Measurements from ENCODE around the gene ZNRF3.

The ZNRF3 gene

DNA sequence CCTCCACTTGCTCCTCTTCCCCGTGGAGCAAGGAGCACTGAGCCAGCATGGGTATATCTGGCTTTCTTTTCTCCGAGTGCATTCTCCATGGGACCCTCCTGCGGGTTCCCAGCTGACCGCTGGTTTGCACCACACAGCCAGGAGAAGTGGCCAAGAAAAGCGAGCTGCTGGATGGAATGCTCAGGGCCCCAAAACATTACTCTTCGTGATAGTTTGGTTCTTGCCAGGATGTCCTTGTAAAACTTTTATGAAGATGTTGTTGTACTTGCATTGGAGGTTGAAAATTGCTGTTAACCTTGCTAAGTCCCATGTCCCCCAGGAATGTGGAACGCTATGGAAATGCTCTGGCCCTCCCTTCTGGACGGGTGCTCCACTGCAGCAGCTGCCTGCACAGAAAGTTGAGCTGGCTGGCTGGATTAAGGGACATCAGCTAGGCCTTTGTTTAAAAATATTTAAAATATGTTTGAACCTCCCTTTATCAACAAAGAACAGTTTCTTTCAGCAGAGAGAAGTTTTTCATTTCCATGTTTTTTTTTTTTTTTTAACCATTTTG, 68.7 kb downstream of the ZNRF3 start:
- Mint-ChIP-seq H3K4me1 (ENCODE audit: low read depth) (peaks cover 12% of the 10 kb centered on the region), H3K4me3 (no peak overlapping the region), H3K36me3 (ENCODE audit: low read depth) (peaks cover 1% of the 10 kb centered on the region), H3K27me3 (ENCODE audit: low read depth) (peaks cover 70% of the 10 kb centered on the region), H3K9me3 (peaks cover 10% of the 10 kb centered on the region), H3K27ac (no peak overlapping the region)
- DNase-seq (ENCODE audit: low spot score) = no peak

DNA sequence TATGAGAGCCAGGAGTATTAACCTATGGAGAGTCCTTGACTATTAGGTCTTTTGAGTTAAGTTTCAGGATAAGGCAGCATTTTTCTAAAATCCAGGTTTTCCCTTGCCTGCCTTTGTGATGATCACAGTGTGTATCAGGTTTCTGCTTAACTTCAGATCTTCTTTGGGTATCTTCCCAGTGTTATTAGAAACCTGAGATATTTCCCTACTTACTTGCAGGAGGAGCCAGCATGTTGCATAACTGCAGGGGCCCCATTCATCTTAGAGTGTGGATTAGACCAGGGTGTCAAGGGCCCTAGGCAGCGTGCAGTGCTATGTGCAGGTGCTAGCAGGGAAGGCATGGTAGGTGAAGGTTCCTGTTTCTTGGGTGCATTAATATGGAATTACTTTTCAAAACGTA, 69.5 kb downstream of the ZNRF3 start:
- DNase-seq (ENCODE audit: low spot score) = no peak
- Mint-ChIP-seq H3K27ac (no peak overlapping the region), H3K36me3 (ENCODE audit: low read depth) (peaks cover 1% of the 10 kb centered on the region), H3K4me3 (no peak overlapping the region), H3K9me3 (peaks cover 4% of the 10 kb centered on the region), H3K4me1 (ENCODE audit: low read depth) (peaks cover 12% of the 10 kb centered on the region), H3K27me3 (ENCODE audit: low read depth) (peaks cover 76% of the 10 kb centered on the region)

DNA sequence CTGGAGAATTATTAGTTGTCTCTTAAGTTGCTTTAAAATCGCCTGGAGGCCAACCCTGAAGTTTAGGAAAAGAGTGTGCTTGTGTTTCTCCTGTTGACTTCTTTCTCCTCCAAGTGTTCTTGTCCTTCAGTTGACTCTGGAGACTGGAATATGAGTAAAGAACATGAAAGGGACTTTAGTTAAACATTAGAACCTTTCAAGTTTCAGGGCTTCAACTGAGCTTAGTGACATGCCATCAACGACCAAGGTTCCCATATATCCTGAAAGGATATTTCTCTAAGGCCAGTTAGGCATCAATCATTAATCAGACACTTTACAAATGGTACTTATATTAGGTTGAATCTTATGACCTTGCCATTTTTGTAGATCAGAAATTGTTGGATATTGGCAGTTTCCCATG, 70.0 kb downstream of the ZNRF3 start:
- H3K27me3 Mint-ChIP-seq (ENCODE audit: low read depth) = peaks cover 79% of the 10 kb centered on the region
- peaks cover 2% of the 10 kb centered on the region for H3K9me3 Mint-ChIP-seq
- H3K27ac Mint-ChIP-seq = no peak overlapping the region
- peaks cover under 1% of the 10 kb centered on the region for H3K36me3 Mint-ChIP-seq (ENCODE audit: low read depth)
- no peak overlapping the region for H3K4me3 Mint-ChIP-seq
- peaks cover 12% of the 10 kb centered on the region for H3K4me1 Mint-ChIP-seq (ENCODE audit: low read depth)
- DNase-seq (ENCODE audit: low spot score) = no peak

DNA sequence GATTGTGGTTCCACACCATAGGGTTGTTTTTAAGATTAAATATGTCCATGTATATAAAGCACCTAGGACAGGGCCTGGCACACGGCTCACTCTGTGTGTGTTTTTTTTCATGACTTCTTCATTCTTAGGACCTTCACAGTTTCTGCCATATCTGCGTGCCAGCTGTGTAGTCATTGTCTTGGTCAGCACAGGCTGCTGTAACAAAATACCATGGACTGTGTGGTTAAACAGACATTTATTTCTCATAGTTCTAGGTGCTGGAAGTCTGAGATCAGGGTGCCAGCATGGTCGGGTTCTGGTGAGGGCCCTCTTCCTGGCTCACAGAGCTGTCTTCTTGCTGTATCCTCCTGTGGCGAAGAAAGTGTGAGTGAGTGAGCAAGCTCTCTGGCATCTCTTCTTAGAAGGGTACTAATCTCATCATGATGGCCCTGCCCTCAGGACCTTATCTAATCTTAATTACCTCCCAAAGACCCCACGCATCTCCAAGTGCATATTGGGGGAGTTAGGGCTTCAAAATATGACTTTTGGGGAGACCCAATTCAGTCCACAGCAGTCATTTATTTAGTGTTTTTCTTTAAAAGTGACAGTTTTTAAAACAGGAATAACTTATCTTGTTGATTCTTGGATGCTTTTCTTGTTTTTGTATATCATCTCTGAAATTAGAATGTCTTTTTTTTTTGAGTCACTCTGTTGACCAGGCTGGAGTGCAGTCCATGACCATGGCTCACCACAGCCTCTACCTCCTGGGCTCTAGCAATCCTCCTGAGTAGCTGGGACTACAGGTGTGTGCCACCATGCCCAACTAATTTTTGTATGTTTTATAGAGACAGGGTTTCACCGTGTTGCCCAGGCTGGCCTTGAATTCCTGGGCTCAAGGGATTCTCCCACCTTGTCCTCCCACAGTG, 70.9 kb downstream of the ZNRF3 start:
- H3K36me3 Mint-ChIP-seq (ENCODE audit: low read depth) = no peaks in the 10 kb centered on the region
- H3K9me3 Mint-ChIP-seq = no peaks in the 10 kb centered on the region
- H3K4me3 Mint-ChIP-seq = no peak overlapping the region
- H3K4me1 Mint-ChIP-seq (ENCODE audit: low read depth) = peaks cover 12% of the 10 kb centered on the region
- H3K27ac Mint-ChIP-seq = no peak overlapping the region
- DNase-seq (ENCODE audit: low spot score) = no peak
- peaks cover 81% of the 10 kb centered on the region for H3K27me3 Mint-ChIP-seq (ENCODE audit: low read depth)

DNA sequence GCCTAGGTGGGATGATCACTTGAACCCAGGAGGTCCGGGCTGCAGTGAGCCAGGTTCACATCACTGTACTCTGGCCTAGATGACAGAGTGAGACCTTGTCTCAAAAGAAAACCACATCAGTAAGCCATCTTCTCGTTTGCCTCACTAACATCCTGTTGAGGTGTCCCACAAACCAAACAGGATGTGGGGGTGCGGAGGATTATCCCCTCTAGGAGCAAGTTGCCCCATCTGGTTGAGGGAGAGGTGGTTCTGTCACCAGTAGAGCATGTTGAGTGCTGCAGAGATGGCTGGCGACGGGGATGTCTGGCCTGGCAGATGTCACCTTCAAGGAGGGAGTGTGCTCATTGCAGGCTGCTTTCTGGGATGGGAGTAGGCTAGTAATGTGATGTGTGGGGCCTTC, 72.4 kb downstream of the ZNRF3 start:
- no peaks in the 10 kb centered on the region for H3K9me3 Mint-ChIP-seq
- H3K4me1 Mint-ChIP-seq (ENCODE audit: low read depth) = peaks cover 12% of the 10 kb centered on the region
- H3K27me3 Mint-ChIP-seq (ENCODE audit: low read depth) = peaks cover 86% of the 10 kb centered on the region
- H3K27ac Mint-ChIP-seq = no peak overlapping the region
- H3K4me3 Mint-ChIP-seq = peak overlapping the region; percentile 56
- H3K36me3 Mint-ChIP-seq (ENCODE audit: low read depth) = no peaks in the 10 kb centered on the region
- peak; percentile 85 for DNase-seq (ENCODE audit: low spot score)

DNA sequence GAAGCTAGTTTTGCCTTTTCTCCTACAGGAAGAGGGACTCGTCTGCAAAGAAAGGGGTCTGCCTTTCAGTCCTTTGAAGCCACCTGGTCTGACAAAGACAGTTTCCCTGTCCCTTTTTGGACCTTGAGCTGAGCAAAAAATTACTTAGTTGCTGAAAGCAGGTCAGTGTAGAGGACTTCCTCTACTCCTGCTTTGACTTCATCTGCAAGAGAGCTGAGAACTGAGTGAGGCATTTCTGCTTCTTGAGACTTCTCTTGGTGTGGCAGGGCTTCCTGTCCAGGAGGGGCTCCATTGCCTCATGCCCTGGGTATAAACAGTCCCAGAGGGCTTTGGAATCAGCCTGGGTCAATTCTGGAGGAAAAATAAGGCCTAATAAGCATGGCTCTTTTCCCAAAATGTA, 73.1 kb downstream of the ZNRF3 start:
- H3K4me3 Mint-ChIP-seq = no peak overlapping the region
- peaks cover 86% of the 10 kb centered on the region for H3K27me3 Mint-ChIP-seq (ENCODE audit: low read depth)
- H3K4me1 Mint-ChIP-seq (ENCODE audit: low read depth) = peaks cover 12% of the 10 kb centered on the region
- H3K27ac Mint-ChIP-seq = no peak overlapping the region
- no peaks in the 10 kb centered on the region for H3K36me3 Mint-ChIP-seq (ENCODE audit: low read depth)
- no peaks in the 10 kb centered on the region for H3K9me3 Mint-ChIP-seq
- DNase-seq (ENCODE audit: low spot score) = no peak

DNA sequence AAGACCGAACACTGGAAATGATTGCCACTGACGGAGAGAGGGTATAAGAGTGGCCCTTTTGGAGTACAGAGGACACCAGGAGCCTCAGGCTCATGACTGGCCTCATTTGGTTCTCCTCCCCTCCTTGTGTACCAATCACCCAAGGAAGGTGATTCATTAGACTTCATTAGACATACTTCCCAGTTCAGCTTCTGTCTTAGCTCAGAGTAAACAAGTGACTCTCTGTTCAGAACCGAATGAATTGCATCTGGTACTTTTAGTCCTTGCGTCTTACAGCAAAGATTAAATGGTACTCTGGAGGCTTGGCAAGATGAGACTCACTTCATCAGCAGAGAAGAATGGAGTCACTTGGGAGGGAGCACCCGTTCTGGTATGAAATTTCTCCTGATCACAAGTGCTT, 75.2 kb downstream of the ZNRF3 start:
- no peak overlapping the region for H3K4me3 Mint-ChIP-seq
- no peaks in the 10 kb centered on the region for H3K9me3 Mint-ChIP-seq
- no peak overlapping the region for H3K27ac Mint-ChIP-seq
- H3K36me3 Mint-ChIP-seq (ENCODE audit: low read depth) = no peaks in the 10 kb centered on the region
- H3K4me1 Mint-ChIP-seq (ENCODE audit: low read depth) = peaks cover 12% of the 10 kb centered on the region
- peaks cover 80% of the 10 kb centered on the region for H3K27me3 Mint-ChIP-seq (ENCODE audit: low read depth)
- DNase-seq (ENCODE audit: low spot score) = no peak

DNA sequence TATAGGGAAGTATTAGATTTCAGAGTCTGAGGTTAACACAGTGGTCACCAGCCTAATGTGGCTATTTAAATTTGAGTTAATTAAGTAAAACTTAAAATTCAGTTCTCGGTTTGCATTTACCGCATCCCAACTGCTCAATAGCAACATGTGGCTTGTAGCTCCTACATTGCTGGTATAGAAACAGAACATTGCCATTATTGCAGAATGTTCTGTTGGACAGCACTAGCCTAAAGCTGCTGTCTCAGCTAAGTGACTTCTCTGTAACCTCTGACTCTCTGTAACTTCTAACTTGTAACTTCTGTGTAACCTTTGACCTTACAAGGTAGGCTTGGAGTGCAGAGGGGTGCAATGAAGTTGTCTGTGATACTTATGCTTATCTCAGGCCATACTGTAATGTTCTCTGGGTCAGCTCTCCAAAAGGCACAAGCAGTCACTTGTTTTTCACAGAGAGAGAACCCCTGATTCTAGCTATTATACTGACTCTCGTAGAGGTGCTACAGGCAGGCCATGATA, 78.7 kb downstream of the ZNRF3 start:
- no peaks in the 10 kb centered on the region for H3K36me3 Mint-ChIP-seq (ENCODE audit: low read depth)
- no peak overlapping the region for H3K4me3 Mint-ChIP-seq
- H3K9me3 Mint-ChIP-seq = no peaks in the 10 kb centered on the region
- no peak overlapping the region for H3K27ac Mint-ChIP-seq
- H3K27me3 Mint-ChIP-seq (ENCODE audit: low read depth) = peaks cover 80% of the 10 kb centered on the region
- no peak for DNase-seq (ENCODE audit: low spot score)
- H3K4me1 Mint-ChIP-seq (ENCODE audit: low read depth) = no peaks in the 10 kb centered on the region

DNA sequence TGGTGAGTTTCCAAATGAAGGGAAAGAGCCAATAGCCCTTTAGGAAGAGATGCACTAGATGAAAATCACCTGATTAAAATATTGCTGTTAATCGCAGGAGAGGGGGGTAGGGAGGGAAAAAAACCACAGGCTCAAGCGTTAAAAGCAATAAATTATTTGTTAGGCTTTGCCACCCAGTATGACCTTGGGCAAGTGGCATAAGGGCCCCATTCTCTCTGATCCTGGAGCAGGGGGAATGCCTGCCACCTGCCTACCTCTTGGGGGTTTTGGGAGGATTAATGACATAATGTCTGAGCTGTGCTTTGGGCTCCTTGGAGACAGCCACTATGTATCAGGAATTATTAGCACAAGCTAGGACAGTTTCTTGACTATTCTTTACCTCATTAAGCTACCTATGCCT, 80.0 kb downstream of the ZNRF3 start:
- no peak for DNase-seq (ENCODE audit: low spot score)
- H3K4me3 Mint-ChIP-seq = no peak overlapping the region
- H3K27ac Mint-ChIP-seq = no peak overlapping the region
- peaks cover 79% of the 10 kb centered on the region for H3K27me3 Mint-ChIP-seq (ENCODE audit: low read depth)
- no peaks in the 10 kb centered on the region for H3K36me3 Mint-ChIP-seq (ENCODE audit: low read depth)
- no peaks in the 10 kb centered on the region for H3K9me3 Mint-ChIP-seq
- no peaks in the 10 kb centered on the region for H3K4me1 Mint-ChIP-seq (ENCODE audit: low read depth)

DNA sequence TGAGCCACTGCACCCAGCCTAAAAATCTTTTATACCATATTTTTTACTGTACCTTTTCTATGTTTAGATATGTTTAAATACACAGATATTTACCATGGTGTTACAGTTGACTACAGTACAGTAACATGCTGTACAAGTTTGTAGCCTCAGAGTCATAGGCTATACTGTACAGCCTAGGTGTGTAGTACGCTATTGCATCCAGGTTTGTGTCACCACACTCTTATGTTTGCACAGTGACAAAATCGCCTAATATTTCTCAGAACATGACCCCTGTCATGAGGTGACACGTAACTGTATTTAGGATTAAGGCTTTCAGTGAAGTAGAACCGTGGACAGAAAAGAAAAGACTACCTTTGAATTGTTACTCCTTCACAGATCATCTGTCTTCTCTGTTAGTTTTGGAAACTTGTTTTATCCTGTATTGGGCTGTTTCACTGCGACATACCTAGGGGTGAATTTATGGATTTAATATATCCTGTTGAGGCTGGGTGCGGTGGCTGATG, 83.8 kb downstream of the ZNRF3 start:
- no peaks in the 10 kb centered on the region for H3K9me3 Mint-ChIP-seq
- H3K27me3 Mint-ChIP-seq (ENCODE audit: low read depth) = peaks cover 73% of the 10 kb centered on the region
- no peaks in the 10 kb centered on the region for H3K4me1 Mint-ChIP-seq (ENCODE audit: low read depth)
- DNase-seq (ENCODE audit: low spot score) = no peak
- H3K4me3 Mint-ChIP-seq = no peak overlapping the region
- H3K36me3 Mint-ChIP-seq (ENCODE audit: low read depth) = no peaks in the 10 kb centered on the region
- no peak overlapping the region for H3K27ac Mint-ChIP-seq

DNA sequence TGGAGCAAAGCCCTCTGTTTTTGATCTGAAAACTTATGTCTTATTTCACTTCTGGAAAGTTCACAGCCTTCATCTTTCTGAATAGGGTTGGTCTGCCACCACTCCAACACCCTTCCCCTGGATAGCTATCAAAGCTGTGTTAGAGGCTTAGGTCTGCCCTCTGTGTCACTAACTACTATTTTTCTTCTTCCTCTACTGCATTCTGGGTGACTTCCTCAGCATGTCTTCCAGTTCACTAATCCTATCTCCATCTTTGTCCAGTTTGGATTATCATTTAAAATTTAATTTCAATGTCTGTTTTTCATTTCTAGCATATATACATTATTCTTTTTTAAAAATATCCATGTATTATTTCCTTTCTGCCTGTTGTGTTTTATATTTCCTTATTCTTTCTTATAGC, 84.6 kb downstream of the ZNRF3 start:
- Mint-ChIP-seq H3K36me3 (ENCODE audit: low read depth) (no peaks in the 10 kb centered on the region), H3K9me3 (no peaks in the 10 kb centered on the region), H3K4me1 (ENCODE audit: low read depth) (no peaks in the 10 kb centered on the region), H3K4me3 (no peak overlapping the region), H3K27ac (no peak overlapping the region), H3K27me3 (ENCODE audit: low read depth) (peaks cover 66% of the 10 kb centered on the region)
- no peak for DNase-seq (ENCODE audit: low spot score)

DNA sequence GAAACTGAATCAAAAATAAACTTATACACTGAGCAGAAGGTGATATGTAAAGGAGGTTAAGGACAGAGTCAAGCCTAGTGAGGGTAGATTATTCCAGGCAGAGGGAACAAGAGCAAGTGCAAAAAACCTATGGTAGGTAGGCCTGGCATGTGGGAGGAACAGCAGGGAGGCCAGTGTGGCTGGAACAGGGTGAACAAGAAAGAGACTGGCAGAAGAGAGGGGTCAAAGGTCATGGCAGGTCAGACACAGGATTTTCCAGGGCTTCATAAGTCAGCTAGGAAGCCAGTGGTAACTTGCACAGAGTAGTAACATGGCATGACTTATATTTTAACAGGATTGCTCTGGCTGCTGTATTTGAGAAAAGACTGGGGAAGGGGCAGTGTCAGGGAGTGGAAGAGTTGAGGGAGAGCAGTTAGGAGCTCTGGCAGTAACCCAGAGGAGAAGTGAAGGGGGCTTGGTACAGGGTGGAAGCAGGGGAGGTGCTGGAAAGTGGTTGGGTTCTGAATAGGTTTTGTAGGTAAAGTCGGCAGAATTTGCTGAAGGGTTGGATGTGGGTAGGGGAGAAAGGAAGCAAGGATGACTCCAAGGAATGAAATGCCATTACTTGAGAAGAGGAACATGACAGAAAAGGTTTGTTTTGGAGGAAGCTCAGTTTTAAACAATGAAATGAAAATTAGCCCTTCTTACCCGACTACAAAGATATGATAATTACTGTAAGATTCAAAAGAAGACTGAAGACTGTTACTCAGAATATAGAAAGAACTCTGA, 86.2 kb downstream of the ZNRF3 start:
- Mint-ChIP-seq H3K4me3 (no peak overlapping the region), H3K27ac (no peak overlapping the region), H3K4me1 (ENCODE audit: low read depth) (no peaks in the 10 kb centered on the region), H3K9me3 (no peaks in the 10 kb centered on the region), H3K27me3 (ENCODE audit: low read depth) (peaks cover 60% of the 10 kb centered on the region), H3K36me3 (ENCODE audit: low read depth) (no peaks in the 10 kb centered on the region)
- no peak for DNase-seq (ENCODE audit: low spot score)

DNA sequence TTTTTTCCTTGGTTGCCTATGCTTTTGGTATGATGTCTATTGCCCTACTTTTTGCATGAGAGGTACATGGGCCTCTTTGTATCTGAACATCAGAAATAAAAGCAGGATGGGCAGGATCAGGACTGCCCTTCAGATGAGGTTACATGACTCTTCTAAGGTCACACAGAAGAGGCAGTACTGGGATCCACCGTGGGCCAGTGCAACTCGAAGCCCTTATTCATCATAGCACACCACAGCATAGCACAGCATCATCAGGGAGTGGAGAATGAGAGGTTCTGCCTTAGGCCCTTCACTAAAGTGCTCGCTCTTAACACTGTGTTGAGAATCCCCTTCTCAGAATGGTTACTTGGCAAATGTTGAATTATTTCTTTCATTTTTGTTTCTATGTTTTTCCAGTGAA, 90.0 kb downstream of the ZNRF3 start:
- Mint-ChIP-seq H3K27ac (no peak overlapping the region), H3K4me1 (ENCODE audit: low read depth) (no peaks in the 10 kb centered on the region), H3K27me3 (ENCODE audit: low read depth) (peaks cover 58% of the 10 kb centered on the region), H3K36me3 (ENCODE audit: low read depth) (no peaks in the 10 kb centered on the region), H3K9me3 (no peaks in the 10 kb centered on the region), H3K4me3 (no peak overlapping the region)
- no peak for DNase-seq (ENCODE audit: low spot score)

DNA sequence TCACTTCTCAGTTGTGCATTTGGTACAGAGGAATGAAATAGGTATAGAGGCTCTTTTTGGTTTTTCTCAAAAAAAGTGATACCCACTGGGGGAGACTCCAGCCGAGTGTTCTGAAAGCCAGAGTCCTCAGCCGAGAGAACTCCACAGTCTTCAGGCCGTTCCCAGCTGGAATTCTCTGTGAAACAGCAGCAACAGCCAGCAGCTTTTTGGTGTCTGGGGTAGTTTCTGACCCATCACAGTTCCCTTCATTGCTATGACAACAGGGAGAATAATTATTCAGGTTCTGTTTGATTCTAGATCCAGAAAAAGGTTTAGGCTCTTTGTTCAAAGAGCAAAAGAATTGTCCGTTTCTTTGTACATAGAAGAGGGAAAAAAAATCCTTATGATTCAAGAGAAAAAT, 93.7 kb downstream of the ZNRF3 start:
- DNase-seq (ENCODE audit: low spot score) = no peak
- H3K9me3 Mint-ChIP-seq = no peaks in the 10 kb centered on the region
- H3K36me3 Mint-ChIP-seq (ENCODE audit: low read depth) = no peaks in the 10 kb centered on the region
- peaks cover 51% of the 10 kb centered on the region for H3K27me3 Mint-ChIP-seq (ENCODE audit: low read depth)
- H3K4me1 Mint-ChIP-seq (ENCODE audit: low read depth) = no peaks in the 10 kb centered on the region
- H3K27ac Mint-ChIP-seq = no peak overlapping the region
- H3K4me3 Mint-ChIP-seq = no peak overlapping the region
